Breast epithelium (tissue), 4 donors: ENCODE measurements around the gene EVL. TPM values are rescaled to one million over a fixed set of nuclear protein-coding genes. Genes with fewer than 3 reads are reported as not detected.

ENCODE experiments used
- DNase-seq, 2 donors: peaks; one replicate each; pipeline ENCODE4 v3.0.0-alpha.2; 2019; ENCODE audit warnings: low spot score in 2 of 2
- H3K27ac ChIP-seq, 2 donors: fragments of 200-600 bp; sonication (generic) in 1 of 2; one replicate each; pipeline ENCODE4 v1.5.1; 2016 to 2019; ENCODE audit warnings: mild to moderate bottlenecking in 1 of 2
- H3K27me3 ChIP-seq, 2 donors: fragments of 200-600 bp; sonication (generic) in 1 of 2; one replicate each; pipeline versions ENCODE4 v1.5.1 to v1.6.0; 2017 to 2019; ENCODE audit warnings: control low read depth in 1 of 2, mild to moderate bottlenecking in 1 of 2
- H3K36me3 ChIP-seq: fragments of 200-600 bp; one replicate; pipeline ENCODE4 v1.5.1; 2019
- H3K4me1 ChIP-seq, 2 donors: fragments of 200-600 bp; sonication (generic); one replicate each; pipeline ENCODE4 v1.5.1; 2016 to 2019; ENCODE audit warnings: control low read depth in 1 of 2
- H3K4me3 ChIP-seq, 3 donors: fragments of 200-600 bp; sonication (generic); 1 replicate in 2 of 3; 2 replicates in 1 of 3; pipeline ENCODE4 v1.5.1; 2016 to 2019; ENCODE audit warnings: mild to moderate bottlenecking in 3 of 3, moderate library complexity in 2 of 3
- H3K9me3 ChIP-seq, 2 donors: fragments of 200-600 bp; sonication (generic) in 1 of 2; one replicate each; pipeline ENCODE4 v1.5.1; 2016 to 2019; ENCODE audit warnings: control low read depth in 1 of 2
- POLR2A ChIP-seq: fragments of 450-650 bp; IDR thresholded peaks from one replicate; pipeline ENCODE4 v1.6.1; 2016; ENCODE audit warnings: antibody characterized with exemption, mild to moderate bottlenecking, moderate library complexity
- POLR2AphosphoS5 ChIP-seq, 3 donors: sonication (generic); formaldehyde crosslinking; IDR thresholded peaks; one replicate each; pipeline ENCODE4 v1.6.1; 2017; ENCODE audit warnings: antibody characterized with exemption in 3 of 3
- intact Hi-C: fragments of 100-400 bp; cut with DNase I; formaldehyde crosslinking; loops from one replicate; pipeline ENCODE4 v1.15.1; 2023; ENCODE audit warnings: low total_unique reads
- total RNA-seq, 3 donors: library from RNA; depleted of rRNA; stranded (reverse); fragments of >200 nt; gene quantifications; one replicate each; pipeline ENCODE4 v1.1.0, GENCODE V29; 2016
- TF ChIP-seq, protein P1 (sequence below), 3 donors: fragments of 450-650 bp; IDR thresholded peaks; one replicate each; pipeline ENCODE4 v1.5.1; 2016 to 2017; ENCODE audit warnings: antibody characterized with exemption in 3 of 3, mild to moderate bottlenecking in 3 of 3, moderate library complexity in 3 of 3

The EVL gene
- total RNA-seq, 3 donors from 2014 or later: 50.7 to 116 (median 107) TPM

DNA sequence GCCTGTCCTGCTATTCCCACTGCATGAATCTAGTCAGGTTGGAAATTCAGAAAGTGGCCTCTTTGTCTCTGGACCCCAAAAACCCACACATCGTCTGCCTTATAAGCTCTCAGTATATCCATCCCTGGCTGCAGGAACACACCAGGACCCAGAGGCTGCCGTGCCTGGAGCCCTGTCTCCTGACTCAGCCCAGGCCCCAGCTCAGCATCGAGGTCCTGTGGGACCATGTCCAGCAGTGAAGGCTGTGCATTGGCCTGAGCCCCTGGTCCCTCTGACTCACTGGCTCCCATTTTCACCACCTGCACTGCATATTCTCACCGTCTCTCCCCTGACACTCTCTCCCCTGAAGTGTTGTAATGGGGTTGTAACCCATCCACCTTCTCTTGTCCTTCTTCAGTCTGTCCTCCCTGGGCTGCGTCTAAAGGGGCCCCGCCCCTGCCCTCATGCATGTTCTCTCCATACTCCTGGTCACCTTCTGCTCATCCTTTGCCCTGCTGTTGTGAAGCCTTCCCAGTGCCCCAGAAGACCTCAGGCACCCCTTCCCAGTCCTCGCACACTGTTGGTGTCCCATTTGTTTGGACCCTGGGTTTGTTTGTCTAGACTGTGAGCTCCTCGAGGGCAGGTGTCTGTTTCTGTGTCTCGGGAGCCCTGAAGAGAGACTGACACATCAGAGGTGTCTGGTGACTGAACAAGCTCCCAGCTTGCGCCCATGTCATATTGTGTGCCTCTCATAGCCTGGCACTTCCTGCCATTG lies 43.8 kb downstream of the EVL start:
- no peak for TF ChIP-seq POLR2AphosphoS5 (IDR thresholded peaks at IDR 0.05)
- TF ChIP-seq POLR2A: no peak
- TF ChIP-seq, protein P1, sequence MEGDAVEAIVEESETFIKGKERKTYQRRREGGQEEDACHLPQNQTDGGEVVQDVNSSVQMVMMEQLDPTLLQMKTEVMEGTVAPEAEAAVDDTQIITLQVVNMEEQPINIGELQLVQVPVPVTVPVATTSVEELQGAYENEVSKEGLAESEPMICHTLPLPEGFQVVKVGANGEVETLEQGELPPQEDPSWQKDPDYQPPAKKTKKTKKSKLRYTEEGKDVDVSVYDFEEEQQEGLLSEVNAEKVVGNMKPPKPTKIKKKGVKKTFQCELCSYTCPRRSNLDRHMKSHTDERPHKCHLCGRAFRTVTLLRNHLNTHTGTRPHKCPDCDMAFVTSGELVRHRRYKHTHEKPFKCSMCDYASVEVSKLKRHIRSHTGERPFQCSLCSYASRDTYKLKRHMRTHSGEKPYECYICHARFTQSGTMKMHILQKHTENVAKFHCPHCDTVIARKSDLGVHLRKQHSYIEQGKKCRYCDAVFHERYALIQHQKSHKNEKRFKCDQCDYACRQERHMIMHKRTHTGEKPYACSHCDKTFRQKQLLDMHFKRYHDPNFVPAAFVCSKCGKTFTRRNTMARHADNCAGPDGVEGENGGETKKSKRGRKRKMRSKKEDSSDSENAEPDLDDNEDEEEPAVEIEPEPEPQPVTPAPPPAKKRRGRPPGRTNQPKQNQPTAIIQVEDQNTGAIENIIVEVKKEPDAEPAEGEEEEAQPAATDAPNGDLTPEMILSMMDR (IDR thresholded peaks at IDR 0.05): no peak
- Histone ChIP-seq H3K4me3 (no peak overlapping the region), H3K4me1 (peaks cover 0 to 20% of the 10 kb centered on the region in 2 donors), H3K36me3 (no peaks in the 10 kb centered on the region), H3K27ac (peak overlapping the region; percentile 22 to 29), H3K9me3 (no peaks in the 10 kb centered on the region), H3K27me3 (no peaks in the 10 kb centered on the region)
- DNase-seq: peak in 1 of 2 donors; percentile 34
- intact Hi-C loops: loop anchor here (5.0 kb wide), 1 partner anchor 127 kb away; no protein-coding TSS in a partner anchor

DNA sequence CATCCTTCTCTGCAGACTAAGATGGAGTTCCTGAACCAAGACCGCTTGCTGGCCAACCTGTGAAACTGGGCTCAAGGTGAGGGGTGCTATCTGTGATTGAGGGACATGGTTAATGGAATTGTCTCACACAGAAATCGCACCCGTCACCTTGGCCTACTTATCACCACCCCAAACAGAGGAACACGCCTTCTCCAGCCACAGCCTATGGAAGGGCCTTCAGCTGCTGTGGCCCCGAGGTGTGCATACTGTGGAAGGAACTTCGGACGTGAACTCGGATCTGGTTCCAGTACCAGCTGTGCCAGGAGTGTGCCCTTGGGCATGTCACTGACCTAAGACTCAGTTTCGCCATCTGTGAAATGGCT lies 44.4 kb downstream of the EVL start:
- peak in 1 of 2 donors; percentile 35 for DNase-seq
- H3K27ac ChIP-seq: no peak overlapping the region
- H3K4me3 ChIP-seq: no peak overlapping the region
- H3K4me1 ChIP-seq: peaks cover 0 to 14% of the 10 kb centered on the region in 2 donors
- no peaks in the 10 kb centered on the region for H3K27me3 ChIP-seq
- no peaks in the 10 kb centered on the region for H3K9me3 ChIP-seq
- no peaks in the 10 kb centered on the region for H3K36me3 ChIP-seq
- intact Hi-C loops: loop anchor here (5.0 kb wide), 1 partner anchor 127 kb away; no protein-coding TSS in a partner anchor
- TF ChIP-seq, protein P1 (IDR thresholded peaks at IDR 0.05): no peak
- no peak for TF ChIP-seq POLR2A
- no peak for TF ChIP-seq POLR2AphosphoS5 (IDR thresholded peaks at IDR 0.05)

DNA sequence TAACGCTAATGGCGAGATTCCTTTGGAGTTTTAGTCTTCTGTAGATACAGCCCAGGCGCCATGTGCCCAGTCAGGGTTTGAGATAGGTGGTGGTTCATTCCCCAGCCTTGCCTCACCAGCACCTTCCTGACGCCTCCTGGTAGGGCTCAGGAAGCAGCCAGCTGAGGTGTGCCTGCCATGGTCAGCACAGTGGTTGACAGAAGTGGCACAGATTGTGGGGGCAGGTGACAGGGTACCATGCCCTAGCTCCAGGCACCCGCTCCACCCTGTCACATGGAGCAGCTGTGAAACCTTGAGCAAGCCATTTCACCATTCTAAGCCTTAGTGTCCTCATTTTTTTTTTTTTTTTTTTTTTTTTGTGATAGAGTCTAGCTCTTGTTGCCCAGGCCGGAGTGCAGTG lies 45.6 kb downstream of the EVL start:
- no peaks in the 10 kb centered on the region for H3K9me3 ChIP-seq
- intact Hi-C loops: no loop called here

DNA sequence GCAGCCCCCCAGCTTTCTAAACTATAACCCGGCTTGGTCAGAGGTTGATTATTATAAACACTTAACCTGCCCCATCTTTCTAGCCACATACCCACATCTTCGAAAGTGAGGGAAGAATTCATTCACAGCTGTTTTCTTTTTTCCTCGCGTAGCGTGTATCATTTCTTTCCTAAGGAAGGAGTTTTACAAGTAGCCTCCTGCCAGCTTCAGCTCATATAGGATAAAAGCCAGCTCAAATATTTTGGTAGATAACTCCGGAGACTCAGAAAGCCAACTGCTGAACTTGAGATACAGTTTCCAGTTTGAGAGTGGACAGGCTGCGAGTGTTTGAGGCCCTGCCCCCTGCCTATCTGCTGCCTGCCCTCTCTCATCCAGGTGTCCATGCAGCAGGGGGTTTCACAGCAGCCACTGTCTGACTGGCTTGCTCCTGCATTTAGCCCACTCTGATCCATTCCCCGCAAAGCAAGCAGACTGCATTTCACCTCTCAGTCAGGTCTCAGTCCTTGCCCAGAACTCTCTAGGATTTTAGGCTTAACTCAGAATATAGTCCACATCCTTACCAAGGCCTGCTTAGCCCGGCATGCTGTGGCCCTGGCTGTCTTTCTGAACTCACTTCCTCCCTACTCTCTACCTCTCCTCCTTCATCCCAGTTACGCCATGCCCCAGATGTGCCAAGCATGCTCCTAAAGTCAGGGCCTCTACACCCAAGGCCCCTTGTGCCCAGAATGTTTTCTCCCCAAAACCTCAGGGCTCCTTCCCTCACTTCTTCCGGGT lies 46.9 kb downstream of the EVL start:
- Histone ChIP-seq H3K27ac (peak overlapping the region; percentile 55 to 77), H3K9me3 (no peaks in the 10 kb centered on the region), H3K4me1 (peaks cover 0 to 8% of the 10 kb centered on the region in 2 donors), H3K36me3 (no peaks in the 10 kb centered on the region), H3K27me3 (no peaks in the 10 kb centered on the region), H3K4me3 (no peak overlapping the region)
- TF ChIP-seq POLR2A (no peak), POLR2AphosphoS5 (IDR thresholded peaks at IDR 0.05) (no peak)
- TF ChIP-seq, protein P1 (IDR thresholded peaks at IDR 0.05): no peak
- intact Hi-C loops: no loop called here
- DNase-seq: no peak

More for the DNA sequence above, 45.6 kb downstream of the EVL start:
- Histone ChIP-seq H3K27me3 (no peaks in the 10 kb centered on the region), H3K4me1 (peaks cover 0 to 8% of the 10 kb centered on the region in 2 donors), H3K27ac (no peak overlapping the region), H3K4me3 (no peak overlapping the region), H3K36me3 (no peaks in the 10 kb centered on the region)
- no peak for TF ChIP-seq POLR2AphosphoS5 (IDR thresholded peaks at IDR 0.05)
- TF ChIP-seq, protein P1 (IDR thresholded peaks at IDR 0.05): no peak
- TF ChIP-seq POLR2A: no peak
- no peak for DNase-seq
